AG04449 (cell line): Measurements from ENCODE around the gene ZNF511.

Experiments used
- CTCF ChIA-PET: fragments of 350-600 bp; formaldehyde crosslinking; extraction: SDS; loops from one replicate; lab custom pipeline; 2021; ENCODE audit warnings: antibody characterized with exemption; lab: Yijun Ruan, JAX
- POLR2A ChIA-PET: fragments of 400-600, 350-600 bp; formaldehyde crosslinking; extraction: SDS; loops from one replicate; lab custom pipeline; 2020; ENCODE audit warnings: antibody characterized with exemption, inconsistent platforms; lab: Yijun Ruan, JAX
- DNase-seq: peaks from one replicate; pipeline ENCODE4 v3.0.0-alpha.2; 2010; ENCODE audit warnings: low read depth, low spot score
- H3K4me3 ChIP-seq: 2 replicates; pipeline ENCODE4 v1.5.1; 2011; ENCODE audit warnings: low read depth, mild to moderate bottlenecking, control low read depth, low read length
- TF ChIP-seq, protein P1 (sequence below): IDR thresholded peaks from one replicate; pipeline ENCODE4 v1.5.1; 2011; ENCODE audit warnings: mild to moderate bottlenecking, moderate library complexity, low read length, control low read depth, inconsistent platforms; ENCODE audit not compliant: insufficient read depth; ENCODE audit errors: missing control alignments

Gene ZNF511

DNA sequence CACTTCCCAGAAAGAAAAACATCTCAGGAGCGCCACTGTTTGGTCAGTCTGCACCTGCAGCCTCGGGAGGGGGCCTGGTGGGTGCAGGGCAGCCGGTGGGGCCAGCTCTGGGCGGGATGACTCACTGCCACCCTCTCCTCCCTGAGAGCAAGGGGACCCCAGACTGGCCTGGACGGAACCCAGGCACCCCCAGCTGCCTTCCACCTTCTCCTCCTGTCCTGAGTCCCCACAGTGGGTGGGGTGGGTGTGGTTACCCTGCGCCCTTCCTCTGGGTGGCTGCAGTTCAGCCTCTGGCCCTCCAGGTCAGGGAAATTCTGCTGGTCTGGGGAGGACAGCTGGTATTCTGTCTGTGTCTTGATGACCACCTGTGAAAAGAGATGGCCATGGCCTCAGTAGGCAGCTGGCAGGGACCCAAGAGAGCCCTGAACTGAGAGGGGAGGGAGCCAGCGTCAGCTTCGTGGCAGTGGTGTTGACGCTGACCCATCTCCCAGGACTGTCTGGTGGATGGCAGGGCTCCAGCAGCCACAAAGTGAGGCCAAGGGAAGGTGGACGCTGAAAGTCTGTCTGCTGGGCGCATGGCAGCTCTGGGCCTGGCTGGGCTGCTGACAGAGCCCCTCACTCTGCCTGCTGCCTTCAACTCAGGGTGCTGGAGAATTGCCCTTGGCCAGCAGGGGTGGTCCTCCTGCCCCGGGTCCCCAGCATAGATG lies 19.1 kb downstream of the ZNF511 start:
- no peak for DNase-seq
- ChIA-PET POLR2A (interaction anchor here (0.6 kb wide), 1 partner anchor 22 kb away, joined by 3 read pairs; no protein-coding TSS in a partner anchor), CTCF (interaction anchor here (1.1 to 4.0 kb wide), 9 partner anchors 8 to 280 kb away, joined by 3 to 35 read pairs (median 6); partner anchors contain the start of genes CALY and PRAP1)
- TF ChIP-seq, protein P1, sequence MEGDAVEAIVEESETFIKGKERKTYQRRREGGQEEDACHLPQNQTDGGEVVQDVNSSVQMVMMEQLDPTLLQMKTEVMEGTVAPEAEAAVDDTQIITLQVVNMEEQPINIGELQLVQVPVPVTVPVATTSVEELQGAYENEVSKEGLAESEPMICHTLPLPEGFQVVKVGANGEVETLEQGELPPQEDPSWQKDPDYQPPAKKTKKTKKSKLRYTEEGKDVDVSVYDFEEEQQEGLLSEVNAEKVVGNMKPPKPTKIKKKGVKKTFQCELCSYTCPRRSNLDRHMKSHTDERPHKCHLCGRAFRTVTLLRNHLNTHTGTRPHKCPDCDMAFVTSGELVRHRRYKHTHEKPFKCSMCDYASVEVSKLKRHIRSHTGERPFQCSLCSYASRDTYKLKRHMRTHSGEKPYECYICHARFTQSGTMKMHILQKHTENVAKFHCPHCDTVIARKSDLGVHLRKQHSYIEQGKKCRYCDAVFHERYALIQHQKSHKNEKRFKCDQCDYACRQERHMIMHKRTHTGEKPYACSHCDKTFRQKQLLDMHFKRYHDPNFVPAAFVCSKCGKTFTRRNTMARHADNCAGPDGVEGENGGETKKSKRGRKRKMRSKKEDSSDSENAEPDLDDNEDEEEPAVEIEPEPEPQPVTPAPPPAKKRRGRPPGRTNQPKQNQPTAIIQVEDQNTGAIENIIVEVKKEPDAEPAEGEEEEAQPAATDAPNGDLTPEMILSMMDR, result no peak
- no peak overlapping the region for H3K4me3 ChIP-seq

DNA sequence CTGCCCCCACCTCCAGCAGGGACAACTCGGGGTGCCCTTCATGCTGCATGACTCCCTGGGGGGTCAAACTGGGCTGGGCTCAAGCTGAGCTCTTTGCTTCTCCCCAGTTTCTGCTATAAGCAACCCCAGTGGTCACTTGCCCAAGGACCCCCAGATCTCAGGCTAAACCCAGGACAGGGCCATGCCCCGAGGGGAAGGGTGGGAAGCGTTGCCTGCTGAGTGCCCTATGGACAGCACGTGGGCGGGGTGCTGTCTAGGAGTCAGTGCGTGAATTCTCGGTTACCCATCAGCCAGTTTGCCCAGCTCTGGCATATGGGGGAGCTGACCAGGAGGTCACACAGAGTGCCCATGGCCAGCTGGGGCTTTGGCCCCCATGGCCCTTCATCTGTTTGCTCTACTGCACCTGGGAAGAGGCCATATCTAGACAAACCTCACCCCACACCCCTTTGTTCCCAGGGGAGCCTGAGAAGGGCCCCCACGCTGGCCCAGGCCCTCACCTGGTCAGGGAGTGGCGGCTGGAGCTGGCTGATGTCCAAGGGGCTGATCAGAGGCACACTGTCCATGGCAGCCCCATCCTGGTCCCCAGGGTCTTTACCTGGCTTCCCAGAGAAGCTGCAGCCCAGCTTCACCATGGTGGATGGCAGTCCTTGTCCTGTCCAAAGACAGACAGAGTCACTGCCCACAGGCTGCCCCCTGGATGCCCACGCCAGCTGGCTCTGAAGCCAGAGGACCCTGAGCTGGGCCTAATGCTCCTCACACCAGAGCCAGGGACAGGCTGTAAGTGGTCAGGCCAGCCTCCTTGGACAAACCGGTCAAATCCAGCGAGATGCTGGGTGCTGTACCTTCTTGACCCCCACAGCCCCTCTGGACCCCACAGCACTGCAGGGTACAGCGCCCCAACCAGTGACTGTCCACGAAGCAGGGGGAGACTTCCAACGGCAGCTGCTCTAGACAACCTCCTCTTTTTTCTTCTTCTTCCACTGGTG lies 19.9 kb downstream of the ZNF511 start:
- ChIA-PET CTCF (interaction anchor here (0.6 to 4.0 kb wide), 64 partner anchors 8 to 675 kb away, joined by 3 to 35 read pairs (median 4); partner anchors contain the start of genes CALY, ECHS1, FUOM and KNDC1), POLR2A (interaction anchor here (1.0 to 1.5 kb wide), 2 partner anchors 20 to 23 kb away, joined by 4 to 6 read pairs; no protein-coding TSS in a partner anchor)
- no peak for DNase-seq
- H3K4me3 ChIP-seq, result no peak overlapping the region
- TF ChIP-seq, protein P1, result no peak

GRCh38 chr10:133329491-133330202 lies 20.9 kb downstream of the ZNF511 start:
- peak overlapping the region; percentile 33 for H3K4me3 ChIP-seq
- peak; percentile 52 for DNase-seq
- POLR2A ChIA-PET, result interaction anchor here (0.7 to 1.5 kb wide), 3 partner anchors 19 to 88 kb away, joined by 3 to 6 read pairs (median 4); no protein-coding TSS in a partner anchor
- TF ChIP-seq, protein P1, result peak; percentile 97
- CTCF ChIA-PET, result interaction anchor here (0.6 to 4.0 kb wide), 64 partner anchors 10 to 676 kb away, joined by 3 to 35 read pairs (median 4); partner anchors contain the start of genes ECHS1, FUOM, KNDC1 and PAOX

DNA sequence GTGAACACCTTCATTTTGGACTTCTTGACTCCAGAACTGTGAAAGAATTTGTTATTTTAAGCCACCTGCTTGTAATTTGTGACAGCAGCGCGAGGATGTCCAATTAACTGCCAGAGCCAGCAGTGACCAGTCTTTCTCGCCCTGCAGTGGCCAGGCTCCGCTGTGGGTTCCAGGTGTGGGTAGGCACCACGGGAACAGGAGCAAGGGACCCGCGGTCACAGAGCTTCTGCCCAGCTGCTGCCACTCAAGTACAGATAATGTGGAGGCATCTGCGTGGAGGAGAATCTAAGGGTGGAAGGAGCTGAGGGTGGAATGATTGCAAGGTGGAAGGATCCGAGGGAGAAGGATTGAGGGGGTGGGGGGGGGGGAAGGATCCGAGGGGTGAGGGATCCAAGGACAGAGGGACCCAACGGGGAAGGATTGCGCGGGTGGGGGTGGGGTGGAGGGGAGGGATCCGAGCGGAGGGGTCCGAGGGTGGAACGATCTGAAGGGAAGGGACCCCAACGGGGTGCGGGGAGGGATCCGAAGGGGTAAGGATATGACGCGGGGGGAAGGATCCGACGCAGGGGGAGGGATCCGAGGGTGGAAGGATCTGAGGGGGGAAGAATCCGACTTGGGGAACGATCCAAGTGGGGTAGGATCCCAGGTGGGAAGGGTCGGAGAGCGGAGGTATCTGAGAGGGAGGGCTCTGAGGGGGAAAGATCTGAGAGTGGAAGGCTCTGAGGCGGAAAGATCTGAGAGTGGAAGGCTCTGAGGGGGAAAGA lies 24.4 kb downstream of the ZNF511 start:
- ChIA-PET POLR2A (no interaction called here), CTCF (interaction anchor here (1.0 to 1.1 kb wide), 2 partner anchors 11 to 26 kb away, joined by 3 to 4 read pairs; no protein-coding TSS in a partner anchor)
- TF ChIP-seq, protein P1, result no peak
- DNase-seq, result no peak
- H3K4me3 ChIP-seq, result no peak overlapping the region

- no peak for DNase-seq
- CTCF ChIA-PET, result interaction anchor here (1.2 kb wide), 1 partner anchor 186 kb away, joined by 3 read pairs; no protein-coding TSS in a partner anchor
- TF ChIP-seq, protein P1, result no peak
- POLR2A ChIA-PET, result no interaction called here
- peak overlapping the region; percentile 34 for H3K4me3 ChIP-seq
Measured at GRCh38 chr10:133334503-133335245, 26.0 kb downstream of the ZNF511 start.
